Ovary (tissue), 9 donors: ENCODE data around the gene ANKH. TPM values are rescaled to one million over a fixed set of nuclear protein-coding genes. Genes with fewer than 3 reads are reported as not detected.

ENCODE experiments used
- DNase-seq, 5 donors: peaks; one replicate each; pipeline ENCODE4 v3.0.0-alpha.2; 2019 to 2020
- H3K27ac ChIP-seq, 2 donors: fragments of 200-600 bp; one replicate each; pipeline versions ENCODE4 v1.5.1 to v1.8.0; 2019 to 2022
- H3K27me3 ChIP-seq: fragments of 200-600 bp; one replicate; pipeline ENCODE4 v1.8.0; 2022
- H3K36me3 ChIP-seq: fragments of 200-600 bp; sonication (generic); one replicate; pipeline ENCODE4 v1.5.1; 2019
- H3K4me1 ChIP-seq: one replicate; pipeline ENCODE4 v1.8.1; 2013; ENCODE audit warnings: mild to moderate bottlenecking, moderate library complexity; ENCODE audit not compliant: insufficient read depth
- H3K4me3 ChIP-seq: fragments of 200-600 bp; sonication (generic); one replicate; pipeline ENCODE4 v1.5.1; 2017
- H3K9me3 ChIP-seq, 2 donors: fragments of 200-600 bp in 1 of 2; sonication (generic) in 1 of 2; one replicate each; pipeline versions ENCODE4 v1.5.1 to v1.8.1; 2013 to 2019; ENCODE audit warnings: mild to moderate bottlenecking in 1 of 2, moderate library complexity in 1 of 2
- CTCF ChIP-seq, 3 donors: fragments of 450-650 bp in 2 of 3; fragments of 200-600 bp in 1 of 3; IDR thresholded peaks; one replicate each; pipeline versions ENCODE4 v1.5.1 to v1.8.0; 2016 to 2022; ENCODE audit warnings: antibody characterized with exemption in 3 of 3, mild to moderate bottlenecking in 1 of 3
- EP300 ChIP-seq: sonication (generic); formaldehyde crosslinking; IDR thresholded peaks from one replicate; pipeline ENCODE4 v1.6.1; 2017; ENCODE audit warnings: antibody characterized with exemption
- POLR2A ChIP-seq: fragments of 450-650 bp; IDR thresholded peaks from one replicate; pipeline ENCODE4 v1.6.1; 2017; ENCODE audit warnings: antibody characterized with exemption, mild to moderate bottlenecking, moderate library complexity
- WGBS, 3 donors: extraction: QIAGEN DNeasy Blood & Tissue Kit in 1 of 3; methylation state at CpG; one replicate each; pipeline versions ENCODE4 v1.1.5 to v1.1.7; 2013 to 2017; 5-methylcytosine and 5-hydroxymethylcytosine counted together
- intact Hi-C, 4 donors: fragments of 100-400 bp; cut with DNase I; formaldehyde crosslinking; loops; one replicate each; pipeline versions ENCODE4 v1.11.0 to v1.15.1; 2022 to 2023
- polyA plus RNA-seq, 2 donors: library from polyadenylated mRNA; stranded (reverse); fragments of 200-250 nt in 1 of 2; fragments of 350-450 nt in 1 of 2; fragmentation: Illumina TruSeq in 1 of 2; extraction: RNeasy Lipid Tissue Mini Kit (QIAGEN cat#74804) in 1 of 2; gene quantifications; one replicate each; pipeline ENCODE4 v1.2.3, GENCODE V29; 2013 to 2014
- total RNA-seq, 7 donors: library from RNA; depleted of rRNA in 2 of 7; stranded (reverse); fragments of >200 nt in 2 of 7; fragmentation: NEBNext Ultra II Directional in 3 of 7; extraction: Animal tissue kit (Norgen Biotek cat#: 25700) in 3 of 7; gene quantifications; one replicate each; pipeline versions ENCODE4 v1.1.0 to v1.2.4, GENCODE V29; 2016 to 2023
- donor health status: DM: no; HTN: no; CAD: no; lungs with moderate emphysema.
- donor health status: DM: no; HTN: no; CAD: no.
- donor health status: Bipolar disorder and iron deficiency.
- donor health status: DM: yes; HTN: yes; CAD: no.
- donor health status: DM: no; HTN: no; CAD: no.
- donor health status: DM: yes; HTN: yes; CAD: no.

Gene ANKH
- total and polyA plus RNA-seq, 9 donors, result 17.2 to 80.7 (median 44.6) TPM

GRCh38 chr5:14915291-14915952, 43.8 kb upstream of the ANKH start:
- WGBS, 3 donors, result 80 to 84% (median 81%) methylated on average over 10 of the region's 10 CpGs
- H3K9me3 ChIP-seq, result no peaks in the 10 kb centered on the region
- no peaks in the 10 kb centered on the region for H3K4me1 ChIP-seq
- TF ChIP-seq EP300 (no peak), POLR2A (no peak), CTCF (IDR thresholded peaks at IDR 0.05) (no peak)
- no peak overlapping the region for H3K27ac ChIP-seq
- H3K36me3 ChIP-seq, result no peaks in the 10 kb centered on the region
- intact Hi-C loops, result no loop called here
- H3K4me3 ChIP-seq, result no peak overlapping the region
- no peak for DNase-seq
- no peaks in the 10 kb centered on the region for H3K27me3 ChIP-seq

GRCh38 chr5:14914623-14915260, 43.2 kb upstream of the ANKH start:
- no peaks in the 10 kb centered on the region for H3K4me1 ChIP-seq
- no peaks in the 10 kb centered on the region for H3K9me3 ChIP-seq
- intact Hi-C loops, result no loop called here
- H3K27ac ChIP-seq, result no peak overlapping the region
- no peak overlapping the region for H3K4me3 ChIP-seq
- DNase-seq, result no peak
- no peaks in the 10 kb centered on the region for H3K36me3 ChIP-seq
- TF ChIP-seq POLR2A (no peak), EP300 (no peak), CTCF (IDR thresholded peaks at IDR 0.05) (no peak)
- 82 to 91% (median 89%) methylated on average over 8 of the region's 8 CpGs for WGBS, 3 donors
- H3K27me3 ChIP-seq, result no peaks in the 10 kb centered on the region

- no peak for TF ChIP-seq EP300
- no peak for TF ChIP-seq POLR2A
- no peak for TF ChIP-seq CTCF (IDR thresholded peaks at IDR 0.05)
Measured at GRCh38 chr5:14914193-14914592, 42.6 kb upstream of the ANKH start.

GRCh38 chr5:14913096-14913495, 41.5 kb upstream of the ANKH start:
- no peaks in the 10 kb centered on the region for H3K36me3 ChIP-seq
- no peak for TF ChIP-seq CTCF (IDR thresholded peaks at IDR 0.05)
- TF ChIP-seq EP300, result no peak
- TF ChIP-seq POLR2A, result no peak
- no peak overlapping the region for H3K4me3 ChIP-seq
- H3K9me3 ChIP-seq, result no peaks in the 10 kb centered on the region
- 73 to 85% (median 81%) methylated on average over 5 of the region's 5 CpGs for WGBS, 3 donors
- DNase-seq, result no peak
- H3K4me1 ChIP-seq, result no peaks in the 10 kb centered on the region
- intact Hi-C loops, result no loop called here
- no peaks in the 10 kb centered on the region for H3K27me3 ChIP-seq
- no peak overlapping the region for H3K27ac ChIP-seq

More at GRCh38 chr5:14914193-14914592, 42.6 kb upstream of the ANKH start:
- DNase-seq, result no peak
- H3K27me3 ChIP-seq, result no peaks in the 10 kb centered on the region
- H3K36me3 ChIP-seq, result no peaks in the 10 kb centered on the region
- no peak overlapping the region for H3K27ac ChIP-seq
- no peak overlapping the region for H3K4me3 ChIP-seq
- intact Hi-C loops, result no loop called here
- WGBS, 3 donors, result 90 to 95% (median 93%) methylated on average over 7 of the region's 7 CpGs
- no peaks in the 10 kb centered on the region for H3K9me3 ChIP-seq
- no peaks in the 10 kb centered on the region for H3K4me1 ChIP-seq
